Ovary (tissue), 3 donors: ENCODE data around the gene PGK1.

Experiments used
- CTCF ChIP-seq, 3 donors: fragments of 450-650 bp in 2 of 3; fragments of 200-600 bp in 1 of 3; IDR thresholded peaks; one replicate each; pipeline versions ENCODE4 v1.5.1 to v1.8.0; 2016 to 2022; ENCODE audit warnings: antibody characterized with exemption in 3 of 3, mild to moderate bottlenecking in 1 of 3
- POLR2A ChIP-seq: fragments of 450-650 bp; IDR thresholded peaks from one replicate; pipeline ENCODE4 v1.6.1; 2017; ENCODE audit warnings: antibody characterized with exemption, mild to moderate bottlenecking, moderate library complexity
- donor health status: DM: no; HTN: no; CAD: no.

DNA sequence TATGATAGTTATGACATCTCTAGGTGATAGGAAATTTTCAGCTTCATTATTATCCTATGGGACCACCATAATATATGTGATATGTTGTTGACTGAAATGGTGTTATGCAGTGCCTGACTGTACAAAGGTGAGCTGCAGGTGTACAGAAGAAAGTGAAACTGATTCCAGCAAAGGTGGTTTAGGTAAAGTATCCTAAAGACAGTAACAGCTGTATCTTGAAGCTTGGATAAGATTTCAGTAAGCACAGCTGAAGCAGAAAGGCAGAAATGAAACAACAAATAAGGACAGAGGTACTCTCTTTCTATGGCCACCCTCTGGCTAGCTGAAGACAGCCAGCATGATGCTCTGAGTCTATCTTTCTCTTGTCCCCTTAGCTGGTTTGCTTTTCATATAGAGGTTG lies 30.0 kb upstream of the PGK1 start:
- no peak for TF ChIP-seq CTCF (IDR thresholded peaks at IDR 0.05)
- no peak for TF ChIP-seq POLR2A
